ENCODE data around the gene SPINK14.

The SPINK14 gene

DNA sequence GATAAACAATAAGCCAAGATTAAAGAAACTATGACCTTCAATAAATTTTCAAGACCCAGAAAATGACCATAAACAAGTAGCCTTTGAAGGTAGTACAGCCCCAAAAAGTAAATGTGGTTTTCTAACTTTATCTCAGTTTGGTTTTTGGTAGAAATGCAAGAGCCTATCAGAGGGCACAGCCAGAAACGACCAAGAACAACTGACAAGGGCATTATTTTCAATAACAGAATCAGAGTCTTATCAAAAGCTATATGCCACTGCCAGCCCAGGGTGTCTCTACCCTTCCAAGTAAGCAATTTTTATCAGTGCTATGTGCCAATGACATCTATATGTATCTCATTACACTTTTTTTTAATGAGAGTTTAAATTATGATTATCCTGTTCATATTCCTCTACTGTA, 22.7 kb downstream of the SPINK14 start:
- intact Hi-C loops (cut with DNase I), result no loop called here
- no peak for DNase-seq

DNA sequence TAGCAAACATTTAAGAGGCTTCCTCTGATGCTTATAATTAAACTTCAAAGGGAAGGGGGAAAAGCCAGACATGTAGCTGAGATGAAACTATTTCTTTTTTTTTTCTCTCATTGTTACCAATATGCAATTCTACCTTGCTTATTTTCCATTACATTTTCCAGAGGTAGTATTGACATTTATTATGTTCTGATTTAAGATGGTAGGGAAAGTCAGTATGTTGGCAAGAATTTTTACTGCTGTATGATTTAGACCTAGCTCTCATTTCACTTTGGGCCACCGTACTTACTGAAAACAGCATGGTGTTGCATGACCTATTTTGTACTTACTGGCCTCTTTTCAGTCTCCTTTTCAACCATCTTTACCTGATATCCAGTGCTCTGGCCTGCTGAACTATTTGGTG, 24.9 kb downstream of the SPINK14 start:
- no peak for DNase-seq
- intact Hi-C loops (cut with DNase I), result no loop called here

GRCh38 chr5:148201151-148201550, 32.8 kb downstream of the SPINK14 start:
- intact Hi-C loops (cut with DNase I), result no loop called here
- no peak for DNase-seq

DNA sequence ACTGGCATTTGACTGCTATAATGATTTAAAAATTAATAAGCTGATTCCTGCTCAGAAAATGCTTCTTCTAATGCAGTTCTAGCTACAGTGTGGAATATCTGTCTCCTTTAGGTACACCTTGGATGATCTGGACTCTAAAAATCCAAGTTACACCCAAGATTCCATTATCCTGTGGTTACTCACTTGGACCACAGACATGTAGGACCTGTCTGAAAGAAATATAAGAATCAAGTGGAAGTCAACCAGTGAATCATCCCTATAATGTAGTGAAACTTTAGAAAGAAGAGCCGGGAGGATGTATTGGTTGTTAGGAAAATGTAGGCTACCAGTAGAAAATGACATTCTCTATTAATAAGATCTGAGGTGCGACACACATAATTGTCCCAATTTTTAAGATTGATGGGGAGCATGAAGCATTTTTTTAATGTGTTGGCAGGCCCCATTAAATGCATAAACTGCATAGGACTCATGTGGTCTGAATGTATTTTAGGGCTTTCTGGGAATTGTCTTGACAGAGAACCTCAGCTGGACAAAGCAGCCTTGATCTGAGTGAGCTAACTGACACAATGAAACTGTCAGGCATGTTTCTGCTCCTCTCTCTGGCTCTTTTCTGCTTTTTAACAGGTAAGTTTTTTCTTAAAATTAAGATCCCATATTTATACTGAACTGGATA, 34.3 kb downstream of the SPINK14 start, which contains the start of gene SPINK6:
TSS of gene SPINK6 (plus strand) at position 512 of the 673 bp plus-strand sequence. CDS start at position 567, 55 bp downstream.
- intact Hi-C loops (cut with DNase I), result no loop called here
- no peak for DNase-seq

- intact Hi-C loops (cut with DNase I), result no loop called here
- no peak for DNase-seq
These were observed 36.9 kb downstream of the SPINK14 start for GRCh38 chr5:148205044-148205806.

GRCh38 chr5:148205865-148206264, 37.5 kb downstream of the SPINK14 start:
- DNase-seq, result no peak
- intact Hi-C loops (cut with DNase I), result no loop called here

DNA sequence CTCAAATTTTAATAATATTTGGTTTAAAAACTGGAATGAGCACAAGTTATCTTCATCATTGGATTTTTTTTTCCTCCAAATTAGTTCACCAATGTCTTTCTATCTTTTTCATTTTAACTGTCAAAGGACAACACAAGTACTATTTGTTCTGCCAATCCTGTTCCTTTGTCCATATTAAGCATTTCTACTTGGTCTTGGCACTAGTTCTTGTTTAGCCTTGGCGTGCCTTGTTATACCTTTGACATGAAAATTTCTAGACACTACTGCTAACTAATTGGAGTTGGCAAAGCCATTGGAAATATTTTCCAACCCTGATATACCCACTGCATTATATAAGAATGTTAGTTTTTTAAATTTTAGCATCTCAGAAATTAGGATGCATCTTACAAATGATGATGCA, 38.3 kb downstream of the SPINK14 start:
- intact Hi-C loops (cut with DNase I), result no loop called here
- DNase-seq, result no peak

DNA sequence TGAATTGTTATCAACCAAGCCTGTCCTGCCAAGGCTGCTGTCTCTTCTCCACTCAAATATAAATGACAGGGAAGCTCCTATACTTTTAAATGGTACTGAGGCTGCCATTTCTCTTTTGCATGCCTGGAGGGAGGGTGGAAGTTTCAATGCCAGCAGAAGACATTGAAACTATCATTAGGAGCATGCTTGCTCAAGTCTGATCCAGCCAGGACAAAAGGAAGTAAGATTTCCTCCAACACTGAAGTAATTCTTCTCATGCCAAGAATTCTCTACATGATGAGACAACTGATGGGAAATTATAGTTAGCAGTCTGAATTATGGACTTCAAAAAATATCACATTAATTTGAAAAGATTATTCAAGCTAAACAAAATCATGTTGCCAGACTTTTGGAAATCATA, 39.9 kb downstream of the SPINK14 start:
- no peak for DNase-seq
- intact Hi-C loops (cut with DNase I), result no loop called here

DNA sequence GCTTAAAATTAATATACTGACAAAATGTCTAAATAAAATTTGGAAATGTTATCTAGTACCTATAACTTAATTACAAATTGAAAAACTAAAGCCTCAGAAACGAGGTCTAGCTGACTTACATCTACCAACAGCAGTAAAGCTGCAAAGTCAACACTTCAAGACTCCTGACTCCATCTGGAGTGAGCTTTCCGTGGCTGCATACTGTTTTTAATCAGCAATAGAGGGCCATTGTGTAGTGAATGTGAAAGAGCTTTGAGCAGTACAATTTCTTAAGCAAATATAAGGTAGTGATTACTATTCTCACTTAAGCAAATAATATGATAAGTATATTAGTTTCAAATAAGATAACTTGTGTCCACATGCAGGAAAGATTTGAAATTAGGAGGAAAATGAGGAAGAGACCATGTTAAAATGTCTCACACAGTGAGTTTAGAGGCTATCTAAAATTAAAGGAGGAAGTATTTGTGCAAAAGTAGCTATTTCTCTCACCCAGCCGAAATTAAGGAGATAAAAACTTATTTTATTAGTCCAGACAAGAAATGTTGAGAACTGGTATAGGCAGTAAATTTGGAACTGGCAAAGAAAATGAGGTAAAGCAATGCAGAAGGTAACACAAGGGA, 40.9 kb downstream of the SPINK14 start:
- no peak for DNase-seq
- intact Hi-C loops (cut with DNase I), result no loop called here

DNA sequence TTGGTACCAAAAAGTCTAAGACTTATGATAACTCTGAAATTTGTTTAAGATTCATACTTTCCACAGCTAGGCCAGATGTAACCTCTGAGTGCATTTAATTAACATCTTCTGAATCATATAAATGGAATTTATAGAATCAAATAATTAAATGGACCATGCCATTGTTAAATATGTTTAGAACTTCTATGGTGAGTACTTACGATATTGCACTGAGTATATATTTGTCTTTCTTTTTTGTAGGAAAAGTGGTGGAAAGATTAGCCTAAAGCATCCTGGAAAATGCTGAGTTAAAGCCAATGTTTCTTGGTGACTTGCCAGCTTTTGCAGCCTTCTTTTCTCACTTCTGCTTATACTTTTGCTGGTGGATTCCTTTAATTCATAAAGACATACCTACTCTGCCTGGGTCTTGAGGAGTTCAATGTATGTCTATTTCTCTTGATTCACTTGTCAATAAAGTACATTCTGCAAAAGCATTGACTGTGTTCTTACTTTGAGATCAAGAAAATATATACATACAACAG, 46.4 kb downstream of the SPINK14 start:
- intact Hi-C loops (cut with DNase I), result no loop called here
- no peak for DNase-seq

DNA sequence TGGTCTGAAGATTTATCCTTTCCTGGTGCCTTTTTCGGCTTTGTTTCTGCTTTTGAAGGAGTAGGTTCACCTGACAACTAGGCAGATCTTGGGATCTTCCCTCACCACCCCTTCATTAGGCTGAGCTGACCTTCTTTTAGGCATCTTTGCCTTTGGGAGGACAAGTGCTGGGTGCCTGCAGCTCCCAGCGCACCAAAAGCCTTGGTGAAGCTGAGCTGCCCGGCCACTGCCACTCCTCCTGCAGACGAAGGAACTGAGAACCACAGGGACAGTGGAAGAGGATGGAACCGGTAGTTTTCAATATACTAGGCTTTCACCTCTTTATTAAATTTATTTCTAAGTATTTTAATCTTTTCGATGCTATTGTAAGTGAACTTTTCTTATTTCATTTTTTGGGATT, 53.2 kb downstream of the SPINK14 start:
- peak in 1 of 10 donors; percentile 35 for DNase-seq
- intact Hi-C loops (cut with DNase I), result no loop called here

GRCh38 chr5:148224117-148224742, 55.9 kb downstream of the SPINK14 start:
- DNase-seq, result no peak
- intact Hi-C loops (cut with DNase I), result no loop called here

All from posterior cingulate gyrus (tissue), 11 donors.